PFSK-1 (cell line): Measurements from ENCODE around the gene ATP2A2.

ENCODE experiments used
- FOXP2 ChIP-seq: optimal IDR thresholded peaks from 2 replicates; pipeline ENCODE3; 2011; ENCODE audit warnings: borderline replicate concordance, control low read depth, inconsistent platforms; ENCODE audit not compliant: insufficient read depth; ENCODE audit errors: extremely low read length, extremely low read depth
- POLR2AphosphoS5 ChIP-seq: IDR thresholded peaks from 2 replicates; pipeline ENCODE4 v1.6.1; 2012; ENCODE audit warnings: low read depth, mild to moderate bottlenecking, control low read depth, low read length, moderate library complexity
- REST ChIP-seq, 2 experiments: IDR thresholded peaks; 2 replicates each; pipeline versions ENCODE4 v1.6.1 to v1.8.0; 2011 to 2012; ENCODE audit warnings: low read depth in 2 of 2, low read length in 2 of 2, control low read depth in 1 of 2, inconsistent platforms in 1 of 2, mild to moderate bottlenecking in 1 of 2, moderate library complexity in 1 of 2; ENCODE audit not compliant: insufficient read depth in 1 of 2
- SIN3A ChIP-seq: IDR thresholded peaks from 2 replicates; pipeline ENCODE4 v1.6.1; 2012; ENCODE audit warnings: mild to moderate bottlenecking, low read length, moderate library complexity, borderline replicate concordance; ENCODE audit not compliant: insufficient read depth
- TAF1 ChIP-seq: IDR thresholded peaks from 2 replicates; pipeline ENCODE4 v1.6.1; 2012; ENCODE audit warnings: low read length, control low read depth, borderline replicate concordance; ENCODE audit not compliant: insufficient read depth

ATP2A2 gene

GRCh38 chr12:110307372-110307771, 26.3 kb downstream of the ATP2A2 start:
- TF ChIP-seq TAF1 (no peak), REST (IDR thresholded peaks at IDR 0.05; ENCODE audit: insufficient read depth in 1 of 2, low read depth in 2 of 2, low read length in 2 of 2) (no peak), FOXP2 (no peak), SIN3A (no peak), POLR2AphosphoS5 (no peak)

- TF ChIP-seq POLR2AphosphoS5, result no peak
- TF ChIP-seq TAF1, result no peak
- no peak for TF ChIP-seq REST (IDR thresholded peaks at IDR 0.05; ENCODE audit: insufficient read depth in 1 of 2, low read depth in 2 of 2, low read length in 2 of 2)
- TF ChIP-seq FOXP2, result no peak
- TF ChIP-seq SIN3A, result no peak
Measured at GRCh38 chr12:110310763-110311162, 29.7 kb downstream of the ATP2A2 start.

DNA sequence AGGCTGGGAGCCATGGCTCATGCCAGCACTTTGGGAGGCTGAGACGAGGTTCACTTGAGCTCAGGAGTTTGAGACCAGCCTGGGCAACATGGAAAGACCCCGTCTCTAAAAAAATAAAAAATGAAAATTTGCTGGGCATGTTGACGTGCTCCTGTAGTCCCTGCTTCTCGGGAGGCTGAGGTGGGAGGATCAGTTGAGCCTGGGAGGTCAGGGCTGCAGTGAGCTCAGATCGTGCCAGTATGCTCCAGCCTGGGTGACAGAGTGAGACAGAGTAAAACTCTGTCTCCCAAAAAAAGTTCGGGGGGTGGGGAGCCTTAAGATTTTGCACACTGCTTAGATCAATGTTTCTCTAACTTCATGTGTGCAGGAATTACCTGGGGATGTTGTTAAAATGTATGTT, 30.9 kb downstream of the ATP2A2 start:
- TF ChIP-seq POLR2AphosphoS5 (no peak), SIN3A (no peak), REST (IDR thresholded peaks at IDR 0.05; ENCODE audit: insufficient read depth in 1 of 2, low read depth in 2 of 2, low read length in 2 of 2) (no peak), TAF1 (no peak)

GRCh38 chr12:110312581-110313360, 31.7 kb downstream of the ATP2A2 start:
- no peak for TF ChIP-seq FOXP2
- no peak for TF ChIP-seq SIN3A
- no peak for TF ChIP-seq TAF1
- TF ChIP-seq POLR2AphosphoS5, result no peak
- TF ChIP-seq REST (IDR thresholded peaks at IDR 0.05; ENCODE audit: insufficient read depth in 1 of 2, low read depth in 2 of 2, low read length in 2 of 2), result no peak

GRCh38 chr12:110314308-110314707, 33.3 kb downstream of the ATP2A2 start:
- TF ChIP-seq REST (IDR thresholded peaks at IDR 0.05; ENCODE audit: insufficient read depth in 1 of 2, low read depth in 2 of 2, low read length in 2 of 2) (no peak), FOXP2 (no peak), POLR2AphosphoS5 (no peak), TAF1 (no peak), SIN3A (no peak)
